ENCODE results near the gene MTM1.

GRCh38 chrX:150704030-150704613 is 135.7 kb downstream of the MTM1 start:
- TF ChIP-seq CTCF (IDR thresholded peaks at IDR 0.05) (no peak), EZH2 (IDR thresholded peaks at IDR 0.05) (no peak), EZH2phosphoT487 (IDR thresholded peaks at IDR 0.05) (no peak)
